Naive thymus-derived CD4-positive, alpha-beta T cell (primary cell): ENCODE data around the gene ZPR1. TPM values are rescaled to one million over a fixed set of nuclear protein-coding genes. Genes with fewer than 3 reads are reported as not detected.

Experiments
- ATAC-seq: fragments of 150-1000 bp; cut with Tn5 transposase; 2 replicates; pipeline ENCODE4 v1.10.0; 2021; ENCODE audit warnings: mild to moderate bottlenecking, moderate library complexity
- CTCF ChIA-PET: fragments of 350-600 bp; sonication (Branson Sonifier 250); formaldehyde crosslinking; loops from one replicate; lab custom pipeline; 2021; ENCODE audit warnings: antibody characterized with exemption; lab: Charles Lee
- POLR2A ChIA-PET: fragments of 350-600 bp; sonication (Branson Sonifier 250); formaldehyde crosslinking; loops from one replicate; lab custom pipeline; 2021; ENCODE audit warnings: antibody characterized with exemption, inconsistent platforms; lab: Charles Lee
- DNase-seq, 9 donors: peaks; one replicate each; pipeline versions ENCODE4 v3.0.0 to v3.0.0-alpha.2; 2020 to 2022; ENCODE audit warnings: mixed read lengths in 1 of 9
- H3K27ac ChIP-seq: one replicate; pipeline ENCODE4 v1.7.0; 2013; ENCODE audit warnings: mild to moderate bottlenecking, low read depth, low read length, moderate library complexity
- H3K27me3 ChIP-seq, 2 donors: one replicate each; pipeline ENCODE4 v1.7.0; 2013; ENCODE audit warnings: low read length in 2 of 2, mild to moderate bottlenecking in 2 of 2, moderate library complexity in 2 of 2; ENCODE audit not compliant: control insufficient read depth in 2 of 2, insufficient read depth in 2 of 2
- H3K36me3 ChIP-seq, 3 experiments: 1 replicate in 2 of 3; 2 replicates in 1 of 3; pipeline ENCODE4 v1.7.0; 2013; ENCODE audit warnings: low read length in 3 of 3, mild to moderate bottlenecking in 3 of 3, moderate library complexity in 1 of 3; ENCODE audit not compliant: insufficient read depth in 3 of 3, control insufficient read depth in 2 of 3
- H3K4me1 ChIP-seq, 2 donors: one replicate each; pipeline ENCODE4 v1.7.0; 2013; ENCODE audit warnings: low read length in 2 of 2, mild to moderate bottlenecking in 2 of 2, moderate library complexity in 1 of 2; ENCODE audit not compliant: control insufficient read depth in 2 of 2, insufficient read depth in 2 of 2
- H3K4me3 ChIP-seq: 2 replicates; pipeline ENCODE4 v1.7.0; 2013; ENCODE audit warnings: mild to moderate bottlenecking, low read length
- H3K9me3 ChIP-seq, 3 experiments: 1 replicate in 2 of 3; 2 replicates in 1 of 3; pipeline ENCODE4 v1.7.0; 2013; ENCODE audit warnings: low read length in 3 of 3; ENCODE audit not compliant: control insufficient read depth in 2 of 3
- H3K27ac Mint-ChIP-seq, 9 donors: one replicate each; pipeline ENCODE4 v1.8.0; 2020 to 2022; ENCODE audit warnings: mixed read lengths in 9 of 9, mild to moderate bottlenecking in 8 of 9, moderate library complexity in 5 of 9, inconsistent platforms in 2 of 9
- H3K27me3 Mint-ChIP-seq, 5 donors: one replicate each; pipeline ENCODE4 v1.8.0; 2021 to 2022; ENCODE audit warnings: mixed read lengths in 5 of 5, mild to moderate bottlenecking in 1 of 5
- H3K36me3 Mint-ChIP-seq, 5 donors: one replicate each; pipeline ENCODE4 v1.8.0; 2020 to 2022; ENCODE audit warnings: mixed read lengths in 5 of 5, mild to moderate bottlenecking in 3 of 5, inconsistent platforms in 1 of 5
- H3K4me1 Mint-ChIP-seq, 7 donors: one replicate each; pipeline ENCODE4 v1.8.0; 2020 to 2022; ENCODE audit warnings: mixed read lengths in 7 of 7, mild to moderate bottlenecking in 3 of 7, inconsistent platforms in 1 of 7
- H3K4me3 Mint-ChIP-seq, 10 donors: one replicate each; pipeline ENCODE4 v1.8.0; 2020 to 2022; ENCODE audit warnings: mild to moderate bottlenecking in 10 of 10, mixed read lengths in 10 of 10, moderate library complexity in 6 of 10, inconsistent platforms in 2 of 10
- H3K9me3 Mint-ChIP-seq, 11 donors: one replicate each; pipeline ENCODE4 v1.8.0; 2020 to 2022; ENCODE audit warnings: mixed read lengths in 11 of 11, mild to moderate bottlenecking in 4 of 11, inconsistent platforms in 1 of 11, moderate library complexity in 1 of 11
- intact Hi-C, 2 donors: fragments of 100-400 bp; cut with micrococcal nuclease; formaldehyde crosslinking; loops; one replicate each; pipeline ENCODE4 v1.15.1; 2023
- polyA plus RNA-seq, 2 donors: library from polyadenylated mRNA; unstranded; fragments of 300-500 nt; fragmentation: Illumina TruSeq; gene quantifications; one replicate each; pipeline ENCODE4 v1.2.3, GENCODE V29; 2021
- total RNA-seq, 6 experiments: library from RNA in 5 of 6; stranded (reverse) in 5 of 6; gene quantifications; 1 replicate in 5 of 6; 2 replicates in 1 of 6; pipeline ENCODE4 v1.2.3 and lab custom pipeline; 2021 to 2026

ZPR1 gene
- total and polyA plus RNA-seq, 7 experiments from 2014 or later, result 30.9 to 117 (median 65.9) TPM

DNA sequence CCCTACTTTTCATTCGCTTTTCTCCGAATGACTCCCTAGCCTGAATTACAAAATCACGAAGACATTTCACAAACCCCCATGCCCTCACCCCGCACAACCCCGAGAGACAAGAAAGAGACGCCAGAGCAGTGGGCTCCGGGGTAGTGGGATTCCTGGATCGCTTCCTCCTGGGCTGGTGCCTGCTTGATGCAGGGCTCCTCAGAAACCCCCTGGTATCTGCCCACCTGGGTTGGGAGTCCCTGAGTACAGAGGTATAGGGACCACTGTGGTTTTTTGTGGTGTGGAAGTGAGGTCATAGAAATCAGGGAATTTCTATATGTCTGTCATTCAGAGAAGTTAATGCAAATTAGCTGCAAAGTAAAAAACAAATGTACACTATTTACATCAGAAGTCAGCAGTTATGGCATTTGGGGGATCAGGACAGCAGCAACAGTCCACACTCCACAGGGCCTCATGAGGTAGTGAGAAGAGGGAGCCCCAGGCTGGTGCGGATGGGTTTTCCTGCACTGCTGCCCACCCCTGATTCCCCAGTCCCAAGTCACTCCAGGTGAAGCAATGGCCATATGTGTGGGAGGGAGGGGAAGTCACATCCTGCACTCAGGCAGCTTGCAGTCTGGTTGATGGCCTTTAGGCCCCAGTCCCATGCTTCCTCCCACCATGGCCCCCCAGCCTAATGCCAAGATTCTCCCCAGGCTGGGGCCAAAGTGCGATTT is 54.6 kb downstream of the ZPR1 start:
- CTCF ChIA-PET, result interaction anchor here (1.0 to 1.3 kb wide), 3 partner anchors 17 to 494 kb away, joined by 4 to 5 read pairs (median 4); no protein-coding TSS in a partner anchor
- Mint-ChIP-seq H3K27ac (peak overlapping the region in 1 of 9 donors; percentile 57), H3K36me3 (no peaks in the 10 kb centered on the region), H3K4me1 (peaks cover 4 to 15% (median 8%) of the 10 kb centered on the region in 7 donors), H3K4me3 (no peak overlapping the region), H3K9me3 (no peaks in the 10 kb centered on the region), H3K27me3 (peaks cover 0 to 3% (median 0%) of the 10 kb centered on the region in 5 donors)
- H3K4me3 ChIP-seq, result no peak overlapping the region
- H3K36me3 ChIP-seq, result no peaks in the 10 kb centered on the region
- H3K27ac ChIP-seq, result no peak overlapping the region
- POLR2A ChIA-PET, result interaction anchor here (0.5 to 1.4 kb wide), 2 partner anchors 55 to 373 kb away, joined by 3 read pairs; partner anchors contain the start of gene ZPR1
- intact Hi-C loops, result loop anchor here (2.0 to 5.0 kb wide), 3 partner anchors 58 to 494 kb away; partner anchors contain the start of genes APOA1 (in 1 of the 2) and APOA5 (in 1 of the 2)
- DNase-seq (no peak), ATAC-seq (no peak)
- H3K9me3 ChIP-seq, result no peaks in the 10 kb centered on the region
- no peaks in the 10 kb centered on the region for H3K27me3 ChIP-seq
- H3K4me1 ChIP-seq, result peaks cover 0 to 5% of the 10 kb centered on the region in 2 donors

DNA sequence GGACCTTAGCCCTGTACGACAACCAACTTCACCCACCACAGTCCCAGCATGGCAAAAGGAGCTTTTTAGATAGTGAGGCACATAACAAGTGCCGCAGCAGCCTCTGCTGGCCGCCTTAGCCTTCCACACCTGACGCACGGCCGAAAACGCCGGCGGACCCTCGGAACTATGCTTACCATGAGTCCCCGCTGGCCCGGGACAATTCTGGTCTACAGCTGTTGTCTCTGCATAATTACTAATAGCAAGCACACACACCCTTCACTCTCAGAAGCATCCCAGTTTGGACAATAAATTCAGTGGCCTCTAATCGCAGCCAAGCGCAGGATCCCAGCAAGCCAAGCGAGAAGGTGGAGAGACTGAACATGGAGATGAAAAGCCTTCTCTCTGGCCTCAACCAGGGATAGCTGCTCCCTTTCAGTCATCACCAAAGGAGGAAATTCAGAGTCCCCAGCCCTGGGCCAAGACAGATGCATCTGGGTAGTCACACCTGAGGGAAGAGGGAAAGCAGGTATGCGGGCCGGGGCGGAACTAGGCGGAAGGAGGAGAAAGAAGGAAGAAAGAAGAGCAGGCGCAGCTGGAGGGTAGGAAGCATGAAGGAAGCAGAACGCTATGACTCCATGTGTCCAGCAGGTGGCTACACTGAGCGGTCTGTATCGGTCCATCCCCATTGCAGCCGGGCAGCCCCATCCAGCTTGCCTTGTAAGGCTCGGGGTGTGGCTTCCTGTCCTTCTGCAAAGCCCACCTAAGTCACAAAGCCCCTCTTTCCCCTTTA is 55.4 kb downstream of the ZPR1 start:
- peak overlapping the region in 2 of 9 donors; percentile 6 to 57 for H3K27ac Mint-ChIP-seq
- H3K27me3 Mint-ChIP-seq, result peaks cover 0 to 6% (median 0%) of the 10 kb centered on the region in 5 donors
- H3K36me3 Mint-ChIP-seq, result no peaks in the 10 kb centered on the region
- no peaks in the 10 kb centered on the region for H3K36me3 ChIP-seq
- DNase-seq (peak in 7 of 9 donors; percentile 24 to 56 (median 40)), ATAC-seq (peak; percentile 91)
- H3K9me3 Mint-ChIP-seq, result no peaks in the 10 kb centered on the region
- ChIA-PET POLR2A (interaction anchor here (0.5 to 1.4 kb wide), 2 partner anchors 56 to 373 kb away, joined by 3 read pairs; partner anchors contain the start of gene ZPR1), CTCF (interaction anchor here (0.7 to 1.3 kb wide), 4 partner anchors 18 to 494 kb away, joined by 3 to 5 read pairs (median 4); no protein-coding TSS in a partner anchor)
- H3K27ac ChIP-seq, result no peak overlapping the region
- peaks cover 0 to 5% of the 10 kb centered on the region in 2 donors for H3K4me1 ChIP-seq
- H3K9me3 ChIP-seq, result no peaks in the 10 kb centered on the region
- H3K4me3 ChIP-seq, result no peak overlapping the region
- peaks cover 4 to 15% (median 8%) of the 10 kb centered on the region in 7 donors for H3K4me1 Mint-ChIP-seq
- H3K27me3 ChIP-seq, result no peaks in the 10 kb centered on the region
- intact Hi-C loops, result loop anchor here (1.0 to 5.0 kb wide), 7 partner anchors 10 to 495 kb away; partner anchors contain the start of genes APOA1 (in 1 of the 2) and APOA5 (in 1 of the 2)
- H3K4me3 Mint-ChIP-seq, result peak overlapping the region in 1 of 10 donors; percentile 42

DNA sequence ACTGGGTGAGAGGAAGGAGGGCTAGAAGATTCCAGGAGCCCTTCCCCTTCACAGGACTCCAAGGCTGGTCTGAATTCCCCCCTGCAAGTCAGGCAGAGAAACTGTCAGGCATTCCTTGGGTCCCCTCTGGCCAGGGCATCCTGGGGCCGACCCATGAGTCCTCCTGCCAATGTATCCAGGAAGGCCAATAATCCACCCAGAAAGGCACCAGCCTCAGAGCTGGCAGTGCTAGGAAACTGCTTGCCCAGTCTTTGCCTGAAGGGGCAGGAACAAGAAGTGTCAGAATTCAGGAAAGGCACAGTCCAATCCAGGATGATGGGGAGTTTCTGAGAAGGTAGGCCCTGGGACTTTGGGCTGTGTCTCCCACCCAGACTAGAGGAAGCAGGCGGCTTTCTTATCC is 56.0 kb downstream of the ZPR1 start:
- CTCF ChIA-PET, result interaction anchor here (1.0 to 1.3 kb wide), 3 partner anchors 19 to 495 kb away, joined by 3 to 5 read pairs (median 4); no protein-coding TSS in a partner anchor
- Histone ChIP-seq H3K9me3 (no peaks in the 10 kb centered on the region), H3K27me3 (no peaks in the 10 kb centered on the region), H3K36me3 (no peaks in the 10 kb centered on the region), H3K4me1 (peaks cover 0 to 5% of the 10 kb centered on the region in 2 donors), H3K27ac (no peak overlapping the region), H3K4me3 (no peak overlapping the region)
- POLR2A ChIA-PET, result no interaction called here
- intact Hi-C loops, result loop anchor here (1.0 to 5.0 kb wide), 7 partner anchors 10 to 495 kb away; partner anchors contain the start of genes APOA1 (in 1 of the 2) and APOA5 (in 1 of the 2)
- peaks cover 4 to 15% (median 8%) of the 10 kb centered on the region in 7 donors for H3K4me1 Mint-ChIP-seq
- DNase-seq (no peak), ATAC-seq (no peak)
- no peaks in the 10 kb centered on the region for H3K9me3 Mint-ChIP-seq
- H3K27me3 Mint-ChIP-seq, result peaks cover 0 to 6% (median 0%) of the 10 kb centered on the region in 5 donors
- H3K36me3 Mint-ChIP-seq, result no peaks in the 10 kb centered on the region
- H3K4me3 Mint-ChIP-seq, result no peak overlapping the region
- H3K27ac Mint-ChIP-seq, result no peak overlapping the region

DNA sequence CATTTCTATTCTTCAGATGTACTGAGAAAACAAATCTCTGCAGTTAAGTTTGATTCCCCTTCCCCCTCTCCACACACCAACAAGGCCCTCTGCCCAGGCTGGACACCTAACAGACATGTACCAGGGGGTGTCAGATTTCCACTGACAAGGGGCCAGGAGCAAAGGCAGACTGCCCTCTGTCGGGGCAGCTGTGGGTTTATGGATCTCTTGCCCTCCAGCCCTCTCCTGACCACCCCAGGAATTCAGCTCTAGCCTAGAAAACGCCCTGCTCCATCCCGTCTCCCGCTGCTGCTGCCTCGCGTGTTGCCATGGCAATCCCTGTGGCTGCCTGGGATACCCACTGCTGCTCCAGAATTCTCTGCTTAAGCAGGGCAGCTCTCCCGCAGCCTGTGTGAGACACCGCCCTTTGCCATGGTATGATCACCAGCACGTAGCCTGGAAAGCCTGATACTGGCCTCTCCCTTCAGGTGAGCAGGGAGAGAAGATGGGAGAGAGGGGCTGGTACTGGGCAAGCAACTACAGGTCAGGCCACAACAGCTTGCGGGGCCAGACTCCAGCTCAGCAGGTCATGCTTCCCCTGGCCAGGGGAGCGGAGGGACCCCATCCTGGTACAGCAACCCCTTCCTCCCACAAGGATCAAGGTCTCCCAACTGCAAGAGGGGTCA is 56.6 kb downstream of the ZPR1 start:
- Histone ChIP-seq H3K36me3 (no peaks in the 10 kb centered on the region), H3K27ac (no peak overlapping the region), H3K4me3 (no peak overlapping the region), H3K4me1 (peaks cover 0 to 5% of the 10 kb centered on the region in 2 donors), H3K9me3 (no peaks in the 10 kb centered on the region), H3K27me3 (no peaks in the 10 kb centered on the region)
- ChIA-PET CTCF (interaction anchor here (1.3 kb wide), 1 partner anchor 496 kb away, joined by 3 read pairs; no protein-coding TSS in a partner anchor), POLR2A (no interaction called here)
- Mint-ChIP-seq H3K27me3 (peaks cover 0 to 11% (median 0%) of the 10 kb centered on the region in 5 donors), H3K9me3 (no peaks in the 10 kb centered on the region), H3K36me3 (no peaks in the 10 kb centered on the region), H3K4me3 (no peak overlapping the region), H3K27ac (peak overlapping the region in 1 of 9 donors; percentile 72), H3K4me1 (peaks cover 4 to 15% (median 8%) of the 10 kb centered on the region in 7 donors)
- intact Hi-C loops, result loop anchor here in 1 of 2 donors (5.0 kb wide), 2 partner anchors 106 to 496 kb away; partner anchors contain the start of gene APOA1
- ATAC-seq (no peak), DNase-seq (no peak)

DNA sequence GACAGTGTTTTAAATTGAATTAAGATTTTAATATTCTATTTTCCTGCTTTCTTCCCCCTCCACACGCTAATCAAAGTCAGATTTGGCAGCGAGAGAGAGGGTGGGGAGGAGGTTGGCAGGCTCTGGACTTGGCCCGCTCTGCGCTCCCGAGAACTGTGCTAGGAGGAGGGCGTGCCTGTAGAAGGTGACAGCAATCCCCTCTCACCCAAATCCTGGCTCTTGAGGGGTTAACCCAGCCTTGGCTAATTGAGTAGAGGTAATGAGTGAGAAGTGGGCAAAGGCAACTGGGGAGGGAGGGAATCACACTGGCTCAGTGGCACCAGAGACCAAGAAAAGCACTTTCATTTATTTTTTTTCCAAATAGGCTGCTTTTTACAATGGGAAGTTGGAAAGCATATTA is 57.2 kb downstream of the ZPR1 start:
- POLR2A ChIA-PET, result no interaction called here
- no peaks in the 10 kb centered on the region for H3K9me3 ChIP-seq
- intact Hi-C loops, result loop anchor here in 1 of 2 donors (5.0 kb wide), 2 partner anchors 107 to 497 kb away; partner anchors contain the start of gene APOA1

DNA sequence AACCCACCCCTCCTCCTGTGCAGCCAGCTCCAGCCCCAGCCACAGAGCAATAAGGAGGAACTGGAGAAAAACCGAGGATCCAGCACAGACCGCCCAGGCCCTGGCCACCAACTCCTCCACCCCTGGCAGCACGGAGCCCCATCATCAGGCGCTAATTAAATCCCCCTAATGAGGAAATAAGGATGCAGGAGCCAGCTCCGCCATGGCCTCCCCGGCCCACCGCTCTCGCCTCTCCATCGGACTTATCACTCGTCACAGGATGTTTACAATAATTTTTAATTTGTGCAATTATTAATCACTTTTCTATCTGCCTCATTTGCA is 57.6 kb downstream of the ZPR1 start:
- peaks cover 0 to 12% (median 0%) of the 10 kb centered on the region in 5 donors for H3K27me3 Mint-ChIP-seq
- Histone ChIP-seq H3K4me3 (no peak overlapping the region), H3K4me1 (peaks cover 0 to 5% of the 10 kb centered on the region in 2 donors), H3K27me3 (no peaks in the 10 kb centered on the region), H3K9me3 (no peaks in the 10 kb centered on the region), H3K27ac (no peak overlapping the region), H3K36me3 (no peaks in the 10 kb centered on the region)
- H3K9me3 Mint-ChIP-seq, result no peaks in the 10 kb centered on the region
- CTCF ChIA-PET, result no interaction called here
- H3K36me3 Mint-ChIP-seq, result no peaks in the 10 kb centered on the region
- POLR2A ChIA-PET, result no interaction called here
- intact Hi-C loops, result loop anchor here in 1 of 2 donors (5.0 kb wide), 2 partner anchors 107 to 497 kb away; partner anchors contain the start of gene APOA1
- no peak for DNase-seq
- H3K27ac Mint-ChIP-seq, result no peak overlapping the region
- H3K4me1 Mint-ChIP-seq, result peaks cover 4 to 15% (median 8%) of the 10 kb centered on the region in 7 donors
- H3K4me3 Mint-ChIP-seq, result no peak overlapping the region
- ATAC-seq, result no peak

More for the DNA sequence above, 57.2 kb downstream of the ZPR1 start:
- H3K27ac ChIP-seq, result no peak overlapping the region
- ATAC-seq (no peak), DNase-seq (no peak)
- Mint-ChIP-seq H3K27ac (no peak overlapping the region), H3K36me3 (no peaks in the 10 kb centered on the region), H3K4me1 (peaks cover 4 to 15% (median 8%) of the 10 kb centered on the region in 7 donors), H3K27me3 (peaks cover 0 to 12% (median 0%) of the 10 kb centered on the region in 5 donors), H3K4me3 (no peak overlapping the region), H3K9me3 (no peaks in the 10 kb centered on the region)
- no peaks in the 10 kb centered on the region for H3K27me3 ChIP-seq
- CTCF ChIA-PET, result no interaction called here
- H3K36me3 ChIP-seq, result no peaks in the 10 kb centered on the region
- H3K4me3 ChIP-seq, result no peak overlapping the region
- peaks cover 0 to 5% of the 10 kb centered on the region in 2 donors for H3K4me1 ChIP-seq
